ENCODE results near the gene GRB2.

DNA sequence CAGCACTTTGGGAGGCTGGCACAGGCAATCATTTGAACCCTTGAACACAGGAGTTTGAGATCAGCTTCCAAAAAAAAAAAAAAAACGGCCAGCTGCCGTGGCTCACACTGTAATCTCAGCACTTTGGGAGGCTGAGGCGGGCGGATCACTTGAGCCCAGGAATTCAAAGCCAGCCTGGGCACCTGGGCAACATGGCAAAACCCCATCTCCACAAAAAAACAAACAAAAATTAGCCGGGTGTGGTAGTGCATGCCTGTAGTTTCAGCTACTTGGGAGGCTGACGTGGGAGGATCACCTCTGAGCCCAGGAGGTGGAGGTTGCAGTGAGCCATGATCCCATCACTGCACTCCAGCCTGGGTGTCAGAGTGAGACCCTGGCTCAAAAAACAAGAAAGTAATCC, 39.0 kb downstream of the GRB2 start:
- TF ChIP-seq RFX5 (IDR thresholded peaks at IDR 0.05) (no peak), POLR2A (IDR thresholded peaks at IDR 0.05; ENCODE audit: low read length) (no peak), ESRRA (IDR thresholded peaks at IDR 0.05; ENCODE audit: borderline replicate concordance, low read length) (no peak), POLR2AphosphoS2 (conservative IDR thresholded peaks at IDR 0.05; ENCODE audit: low read length) (no peak), HDAC2 (IDR thresholded peaks at IDR 0.05) (no peak), EP300 (IDR thresholded peaks at IDR 0.05) (no peak), GATA3 (IDR thresholded peaks at IDR 0.05; ENCODE audit: borderline replicate concordance) (no peak)
- TF ChIP-seq, protein P1, sequence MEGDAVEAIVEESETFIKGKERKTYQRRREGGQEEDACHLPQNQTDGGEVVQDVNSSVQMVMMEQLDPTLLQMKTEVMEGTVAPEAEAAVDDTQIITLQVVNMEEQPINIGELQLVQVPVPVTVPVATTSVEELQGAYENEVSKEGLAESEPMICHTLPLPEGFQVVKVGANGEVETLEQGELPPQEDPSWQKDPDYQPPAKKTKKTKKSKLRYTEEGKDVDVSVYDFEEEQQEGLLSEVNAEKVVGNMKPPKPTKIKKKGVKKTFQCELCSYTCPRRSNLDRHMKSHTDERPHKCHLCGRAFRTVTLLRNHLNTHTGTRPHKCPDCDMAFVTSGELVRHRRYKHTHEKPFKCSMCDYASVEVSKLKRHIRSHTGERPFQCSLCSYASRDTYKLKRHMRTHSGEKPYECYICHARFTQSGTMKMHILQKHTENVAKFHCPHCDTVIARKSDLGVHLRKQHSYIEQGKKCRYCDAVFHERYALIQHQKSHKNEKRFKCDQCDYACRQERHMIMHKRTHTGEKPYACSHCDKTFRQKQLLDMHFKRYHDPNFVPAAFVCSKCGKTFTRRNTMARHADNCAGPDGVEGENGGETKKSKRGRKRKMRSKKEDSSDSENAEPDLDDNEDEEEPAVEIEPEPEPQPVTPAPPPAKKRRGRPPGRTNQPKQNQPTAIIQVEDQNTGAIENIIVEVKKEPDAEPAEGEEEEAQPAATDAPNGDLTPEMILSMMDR (IDR thresholded peaks at IDR 0.05), result no peak
- TF ChIP-seq, protein P2, sequence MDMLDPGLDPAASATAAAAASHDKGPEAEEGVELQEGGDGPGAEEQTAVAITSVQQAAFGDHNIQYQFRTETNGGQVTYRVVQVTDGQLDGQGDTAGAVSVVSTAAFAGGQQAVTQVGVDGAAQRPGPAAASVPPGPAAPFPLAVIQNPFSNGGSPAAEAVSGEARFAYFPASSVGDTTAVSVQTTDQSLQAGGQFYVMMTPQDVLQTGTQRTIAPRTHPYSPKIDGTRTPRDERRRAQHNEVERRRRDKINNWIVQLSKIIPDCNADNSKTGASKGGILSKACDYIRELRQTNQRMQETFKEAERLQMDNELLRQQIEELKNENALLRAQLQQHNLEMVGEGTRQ (IDR thresholded peaks at IDR 0.05), result no peak
